GM13976 (cell line): ENCODE data around the gene CHAC2.

Experiments used
- DNase-seq: peaks from one replicate; pipeline ENCODE4 v3.0.0; 2012; ENCODE audit warnings: low spot score
- CTCF ChIP-seq: IDR thresholded peaks from 2 replicates; pipeline ENCODE4 v1.5.1; 2012; ENCODE audit warnings: borderline replicate concordance, mild to moderate bottlenecking; ENCODE audit not compliant: insufficient read depth; ENCODE audit errors: extremely low read depth, missing control alignments, control extremely low read depth
- in situ Hi-C: fragments of 300-500 bp; cut with MboI; formaldehyde crosslinking; loops from one replicate; pipeline ENCODE4 v1.12.0; 2022; ENCODE audit warnings: low sequenced_read_pairs, mixed read lengths, inconsistent platforms; ENCODE audit not compliant: unreplicated experiment

Gene CHAC2

GRCh38 chr2:53785366-53785765 lies 17.8 kb downstream of the CHAC2 start:
- DNase-seq, result no peak
- in situ Hi-C loops, result no loop called here
- TF ChIP-seq CTCF, result no peak

GRCh38 chr2:53786352-53786704 lies 18.7 kb downstream of the CHAC2 start:
- in situ Hi-C loops, result no loop called here
- peak; percentile 35 for DNase-seq
- no peak for TF ChIP-seq CTCF

- no peak for TF ChIP-seq CTCF
- DNase-seq, result peak; percentile 94
- in situ Hi-C loops, result no loop called here
Observed at GRCh38 chr2:53786705-53787613, 19.4 kb downstream of the CHAC2 start, which contains the start of the genes ASB3 and ERLEC1. TSS of gene ASB3 (minus strand) at chr2:53786953. CDS start at chr2:53765572, 21,381 bp downstream. TSS of gene ERLEC1 (plus strand) at chr2:53787044. CDS start at chr2:53787211, 167 bp downstream.

GRCh38 chr2:53787614-53788289 lies 20.1 kb downstream of the CHAC2 start:
- no peak for TF ChIP-seq CTCF
- in situ Hi-C loops, result no loop called here
- peak; percentile 32 for DNase-seq

- no peak for DNase-seq
- in situ Hi-C loops, result no loop called here
- TF ChIP-seq CTCF, result no peak
Observed at GRCh38 chr2:53793261-53793660, 25.7 kb downstream of the CHAC2 start.

- TF ChIP-seq CTCF, result no peak
- DNase-seq, result no peak
- in situ Hi-C loops, result no loop called here
Observed at GRCh38 chr2:53793821-53794220, 26.2 kb downstream of the CHAC2 start.
